Upper lobe of right lung (tissue), 1 donor: Measurements from ENCODE around the gene CABLES1. TPM values are rescaled to one million over a fixed set of nuclear protein-coding genes. Genes with fewer than 3 reads are reported as not detected.
A peak's percentile ranks its signal among the peaks of the same experiment; 100 is the strongest.

Experiments used
- ATAC-seq: fragments of 200-7000 bp; cut with Tn5 transposase; one replicate; pipeline ENCODE4 v1.9.1; 2020; ENCODE audit warnings: mild to moderate bottlenecking, moderate library complexity
- DNase-seq: peaks from one replicate; pipeline ENCODE4 v3.0.0-alpha.2; 2020
- H3K27ac ChIP-seq: fragments of 200-600 bp; one replicate; pipeline ENCODE4 v1.8.0; 2022
- H3K27me3 ChIP-seq: fragments of 200-600 bp; one replicate; pipeline ENCODE4 v1.8.0; 2022; ENCODE audit warnings: mild to moderate bottlenecking
- H3K36me3 ChIP-seq: fragments of 200-600 bp; one replicate; pipeline ENCODE4 v1.8.0; 2022
- H3K4me1 ChIP-seq: fragments of 200-600 bp; one replicate; pipeline ENCODE4 v1.8.0; 2022
- H3K4me3 ChIP-seq: fragments of 200-600 bp; one replicate; pipeline ENCODE4 v1.8.0; 2022; ENCODE audit warnings: mild to moderate bottlenecking
- H3K9me3 ChIP-seq: fragments of 200-600 bp; one replicate; pipeline ENCODE4 v1.8.0; 2022
- CTCF ChIP-seq: fragments of 200-600 bp; IDR thresholded peaks from one replicate; pipeline ENCODE4 v1.8.0; 2022; ENCODE audit warnings: antibody characterized with exemption
- intact Hi-C: fragments of 100-400 bp; cut with DNase I; formaldehyde crosslinking; loops from one replicate; pipeline ENCODE4 v1.11.0; 2022
- total RNA-seq: library from RNA; stranded (reverse); fragmentation: NEBNext Ultra II Directional; extraction: Animal tissue kit (Norgen Biotek cat#: 25700); gene quantifications from one replicate; pipeline ENCODE4 v1.2.1, GENCODE V29; 2021
- donor health status: DM: no; HTN: yes; CAD: no; lungs with severe emphysema.

Gene CABLES1
- total RNA-seq, 1 donor from 2014 or later = 39.5 TPM

- Histone ChIP-seq H3K27me3 (no peaks in the 10 kb centered on the region), H3K36me3 (peaks cover 4% of the 10 kb centered on the region), H3K4me3 (no peak overlapping the region), H3K27ac (no peak overlapping the region), H3K9me3 (no peaks in the 10 kb centered on the region), H3K4me1 (no peaks in the 10 kb centered on the region)
- no peak for DNase-seq
- peak; percentile 26 for ATAC-seq
- no peak for TF ChIP-seq CTCF
- intact Hi-C loops = no loop called here
Measured at GRCh38 chr18:23300231-23300805, 165.0 kb downstream of the CABLES1 start.

GRCh38 chr18:23301972-23302371 is 166.7 kb downstream of the CABLES1 start:
- H3K27me3 ChIP-seq = no peaks in the 10 kb centered on the region
- DNase-seq (no peak), ATAC-seq (no peak)
- H3K36me3 ChIP-seq = no peaks in the 10 kb centered on the region
- no peak overlapping the region for H3K27ac ChIP-seq
- no peak for TF ChIP-seq CTCF
- H3K4me3 ChIP-seq = no peak overlapping the region
- H3K4me1 ChIP-seq = no peaks in the 10 kb centered on the region
- no peaks in the 10 kb centered on the region for H3K9me3 ChIP-seq
- intact Hi-C loops = no loop called here

DNA sequence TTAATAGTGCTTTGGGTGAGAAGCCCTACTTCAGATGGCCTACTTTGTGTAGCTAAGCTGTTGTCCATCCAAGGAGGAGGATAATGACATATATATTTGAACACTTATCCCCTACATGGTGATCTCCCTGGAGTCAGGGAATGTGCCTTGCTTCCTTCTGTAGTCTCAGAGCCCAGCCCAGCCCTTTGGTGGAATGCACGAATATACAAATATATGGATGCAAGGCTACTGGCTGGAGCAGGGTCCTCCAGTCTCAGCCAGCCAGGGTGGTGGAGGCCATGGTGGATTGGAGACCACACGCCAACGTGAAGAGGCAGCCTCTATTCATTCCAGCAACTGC is 167.2 kb downstream of the CABLES1 start:
- DNase-seq (no peak), ATAC-seq (no peak)
- Histone ChIP-seq H3K9me3 (no peaks in the 10 kb centered on the region), H3K4me1 (no peaks in the 10 kb centered on the region), H3K36me3 (no peaks in the 10 kb centered on the region), H3K4me3 (no peak overlapping the region), H3K27me3 (no peaks in the 10 kb centered on the region), H3K27ac (no peak overlapping the region)
- TF ChIP-seq CTCF = no peak
- intact Hi-C loops = no loop called here

GRCh38 chr18:23302851-23303527 is 167.7 kb downstream of the CABLES1 start:
- no peak for DNase-seq
- Histone ChIP-seq H3K9me3 (no peaks in the 10 kb centered on the region), H3K4me1 (no peaks in the 10 kb centered on the region), H3K4me3 (no peak overlapping the region), H3K27me3 (no peaks in the 10 kb centered on the region), H3K27ac (peak overlapping the region; percentile 63), H3K36me3 (no peaks in the 10 kb centered on the region)
- no peak for TF ChIP-seq CTCF
- intact Hi-C loops = no loop called here
- ATAC-seq = peak; percentile 45

DNA sequence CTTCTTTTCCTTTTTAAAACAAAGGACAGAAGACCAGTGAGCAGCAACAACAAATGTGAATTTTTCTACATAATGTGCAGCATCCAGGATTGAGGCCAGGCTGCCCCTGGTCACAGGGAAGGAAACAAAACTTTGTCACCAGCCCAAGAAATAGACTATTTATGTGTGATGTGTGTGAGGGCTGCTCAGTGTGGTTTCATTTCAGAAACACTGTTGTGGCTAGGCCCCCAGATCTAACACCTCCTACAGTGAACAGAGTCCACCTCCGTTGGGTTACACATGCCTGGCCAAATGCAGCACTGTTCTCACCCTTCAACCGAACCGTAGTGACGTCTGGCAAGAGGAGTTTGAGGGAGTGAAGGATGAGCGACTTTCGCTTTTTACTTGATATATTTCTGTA is 171.5 kb downstream of the CABLES1 start:
- Histone ChIP-seq H3K9me3 (no peaks in the 10 kb centered on the region), H3K27me3 (no peaks in the 10 kb centered on the region), H3K4me1 (no peaks in the 10 kb centered on the region), H3K36me3 (no peaks in the 10 kb centered on the region), H3K27ac (no peak overlapping the region), H3K4me3 (no peak overlapping the region)
- no peak for TF ChIP-seq CTCF
- intact Hi-C loops = no loop called here
- ATAC-seq (peak; percentile 53), DNase-seq (no peak)
